ENCODE measurements around the gene CAPN5. TPM values are rescaled to one million over a fixed set of nuclear protein-coding genes. Genes with fewer than 3 reads are reported as not detected.

Gene CAPN5
- total RNA-seq, 1 experiment from 2014 or later: 22.3 TPM

DNA sequence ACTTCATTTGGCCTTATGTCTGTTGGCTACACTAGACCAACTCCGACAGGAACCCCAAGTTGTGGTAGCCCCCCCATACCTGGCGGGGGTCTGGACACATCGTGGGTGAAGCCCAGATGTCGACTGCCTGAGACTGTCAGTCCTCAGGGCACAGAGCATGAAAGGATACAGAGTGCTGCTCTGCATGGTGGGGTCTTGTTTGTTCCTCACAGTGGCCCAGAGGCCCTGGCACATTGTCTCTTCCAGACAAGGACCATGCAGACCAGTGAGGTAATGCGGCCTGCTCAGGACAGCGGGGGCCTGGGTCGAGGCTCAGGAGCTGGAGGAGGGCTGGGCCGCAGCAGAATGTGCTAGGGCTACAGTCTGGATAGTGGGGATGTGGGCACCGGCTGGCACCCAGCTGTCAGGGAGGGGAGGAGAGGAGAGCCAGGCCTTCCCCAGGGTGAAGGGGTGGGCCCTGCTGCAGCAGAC lies 14.6 kb downstream of the CAPN5 start:
- CTCF ChIA-PET: interaction anchor here (0.7 to 2.0 kb wide), 3 partner anchors 9 to 37 kb away, joined by 3 to 8 read pairs (median 3); no protein-coding TSS in a partner anchor

DNA sequence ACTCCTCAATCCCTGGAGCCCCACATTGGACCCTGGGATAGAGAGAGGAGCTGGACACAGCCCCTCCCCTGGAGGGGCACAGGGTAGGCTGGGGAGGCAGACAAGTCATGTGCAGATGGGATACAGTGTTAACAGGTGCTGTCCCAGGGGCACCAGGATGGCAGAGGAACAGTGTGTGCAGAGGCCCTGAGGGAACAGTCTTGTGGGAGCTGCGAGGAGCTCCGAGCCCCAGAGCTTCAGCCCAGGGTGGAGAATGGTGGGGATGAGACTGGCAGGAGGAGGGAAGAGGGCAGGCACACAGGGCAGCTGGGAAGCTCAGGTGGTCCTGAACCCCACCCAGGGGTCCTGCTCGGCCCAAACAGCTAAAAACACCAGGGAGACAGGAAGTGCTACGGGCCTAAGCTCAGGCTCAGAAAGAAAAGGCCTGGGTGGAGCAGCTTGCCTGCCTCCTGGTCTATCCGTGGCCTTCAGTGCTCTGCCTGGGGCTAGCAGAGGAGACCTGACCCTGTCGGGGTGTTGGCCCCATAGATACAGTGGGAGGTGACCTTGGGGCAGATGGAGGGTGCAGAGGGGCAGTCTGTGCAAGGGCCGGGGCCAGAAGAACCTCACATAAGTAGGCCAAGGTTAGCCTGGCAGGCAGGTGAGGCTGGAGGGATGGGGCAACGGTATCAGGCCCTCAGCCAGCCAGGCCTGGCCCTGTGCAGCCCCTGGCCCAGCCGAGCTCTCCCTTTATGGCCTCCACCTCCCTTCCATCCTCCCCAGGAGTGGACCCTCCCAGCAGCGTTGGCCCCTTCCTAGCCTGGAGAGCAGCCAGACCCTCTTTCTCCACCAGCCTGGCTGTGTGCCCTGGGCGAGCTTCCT lies 15.4 kb downstream of the CAPN5 start:
- BruUV-seq (replicated peaks): no TSS peak
- CTCF ChIA-PET: interaction anchor here (0.7 to 2.0 kb wide), 2 partner anchors 9 to 36 kb away, joined by 3 to 8 read pairs; no protein-coding TSS in a partner anchor
- intact Hi-C loops (cut with micrococcal nuclease; ENCODE audit: unreplicated experiment): no loop called here
- Mint-ChIP-seq H3K27ac (ENCODE audit: unreplicated experiment) (no peak overlapping the region), H3K27me3 (ENCODE audit: unreplicated experiment) (no peaks in the 10 kb centered on the region), H3K4me1 (ENCODE audit: low read depth, unreplicated experiment) (peaks cover 33% of the 10 kb centered on the region), H3K36me3 (ENCODE audit: insufficient read depth, unreplicated experiment) (no peaks in the 10 kb centered on the region), H3K9me3 (ENCODE audit: low read depth, unreplicated experiment) (no peaks in the 10 kb centered on the region), H3K4me3 (ENCODE audit: low read depth, unreplicated experiment) (no peak overlapping the region)
- no peak for TF ChIP-seq CTCF (IDR thresholded peaks at IDR 0.05; ENCODE audit: unreplicated experiment)
- DNase-seq: no peak

More for the DNA sequence above, 14.6 kb downstream of the CAPN5 start:
- Mint-ChIP-seq H3K4me1 (ENCODE audit: low read depth, unreplicated experiment) (peaks cover 30% of the 10 kb centered on the region), H3K27me3 (ENCODE audit: unreplicated experiment) (no peaks in the 10 kb centered on the region), H3K9me3 (ENCODE audit: low read depth, unreplicated experiment) (no peaks in the 10 kb centered on the region), H3K4me3 (ENCODE audit: low read depth, unreplicated experiment) (no peak overlapping the region), H3K36me3 (ENCODE audit: insufficient read depth, unreplicated experiment) (no peaks in the 10 kb centered on the region), H3K27ac (ENCODE audit: unreplicated experiment) (no peak overlapping the region)
- BruUV-seq (replicated peaks): no TSS peak
- intact Hi-C loops (cut with micrococcal nuclease; ENCODE audit: unreplicated experiment): no loop called here
- no peak for DNase-seq
- TF ChIP-seq CTCF (IDR thresholded peaks at IDR 0.05; ENCODE audit: unreplicated experiment): no peak

GRCh38 chr11:77082838-77083565 lies 16.2 kb downstream of the CAPN5 start:
- CTCF ChIA-PET: interaction anchor here (2.0 kb wide), 1 partner anchor 8 kb away, joined by 8 read pairs; no protein-coding TSS in a partner anchor
- TF ChIP-seq CTCF (IDR thresholded peaks at IDR 0.05; ENCODE audit: unreplicated experiment): no peak
- intact Hi-C loops (cut with micrococcal nuclease; ENCODE audit: unreplicated experiment): no loop called here

DNA sequence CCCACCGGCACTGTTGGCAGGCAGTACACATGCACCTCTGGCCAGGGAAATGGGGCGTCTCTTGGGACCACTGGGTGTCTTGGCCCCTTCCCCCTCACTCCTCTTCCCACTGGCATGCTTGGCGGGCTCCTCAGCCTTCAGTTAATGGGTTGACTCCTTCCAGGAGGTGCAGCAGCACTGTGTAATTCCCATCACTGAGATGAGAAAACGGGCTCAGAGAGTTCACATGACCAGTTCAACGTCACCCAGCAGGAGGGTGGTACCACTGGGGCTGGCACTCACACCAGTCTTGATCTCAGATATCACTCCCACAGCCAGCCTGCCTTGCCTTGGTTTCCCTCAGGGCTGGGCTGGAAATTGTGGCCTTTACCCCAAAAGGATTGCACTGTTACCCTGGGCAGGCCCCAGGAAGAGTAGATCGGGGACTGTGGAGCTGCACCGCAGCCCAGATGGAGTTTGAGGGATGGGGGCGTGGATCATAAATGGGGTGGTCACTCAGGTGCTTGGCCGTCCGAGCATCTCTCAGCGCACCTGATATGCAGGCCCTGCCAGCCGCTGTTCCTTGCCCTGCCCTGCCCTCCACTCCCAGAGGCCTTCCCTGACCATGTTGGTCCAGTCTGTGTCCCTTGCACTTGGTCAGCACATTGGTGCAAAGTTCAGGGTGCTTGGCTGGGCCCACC lies 16.9 kb downstream of the CAPN5 start:
- no peak for TF ChIP-seq CTCF (IDR thresholded peaks at IDR 0.05; ENCODE audit: unreplicated experiment)
- no peak overlapping the region for H3K4me3 Mint-ChIP-seq (ENCODE audit: low read depth, unreplicated experiment)
- H3K36me3 Mint-ChIP-seq (ENCODE audit: insufficient read depth, unreplicated experiment): peaks cover 10% of the 10 kb centered on the region
- H3K27ac Mint-ChIP-seq (ENCODE audit: unreplicated experiment): no peak overlapping the region
- DNase-seq: no peak
- H3K9me3 Mint-ChIP-seq (ENCODE audit: low read depth, unreplicated experiment): no peaks in the 10 kb centered on the region
- intact Hi-C loops (cut with micrococcal nuclease; ENCODE audit: unreplicated experiment): no loop called here
- no TSS peak for BruUV-seq (replicated peaks)
- H3K27me3 Mint-ChIP-seq (ENCODE audit: unreplicated experiment): no peaks in the 10 kb centered on the region
- H3K4me1 Mint-ChIP-seq (ENCODE audit: low read depth, unreplicated experiment): peaks cover 48% of the 10 kb centered on the region
- CTCF ChIA-PET: interaction anchor here (2.0 kb wide), 1 partner anchor 8 kb away, joined by 8 read pairs; no protein-coding TSS in a partner anchor

More at GRCh38 chr11:77082838-77083565, 16.2 kb downstream of the CAPN5 start:
- DNase-seq: no peak
- no peak overlapping the region for H3K4me3 Mint-ChIP-seq (ENCODE audit: low read depth, unreplicated experiment)
- no peaks in the 10 kb centered on the region for H3K27me3 Mint-ChIP-seq (ENCODE audit: unreplicated experiment)
- H3K9me3 Mint-ChIP-seq (ENCODE audit: low read depth, unreplicated experiment): no peaks in the 10 kb centered on the region
- BruUV-seq (replicated peaks): no TSS peak
- H3K27ac Mint-ChIP-seq (ENCODE audit: unreplicated experiment): no peak overlapping the region
- peaks cover 41% of the 10 kb centered on the region for H3K4me1 Mint-ChIP-seq (ENCODE audit: low read depth, unreplicated experiment)
- H3K36me3 Mint-ChIP-seq (ENCODE audit: insufficient read depth, unreplicated experiment): peaks cover 4% of the 10 kb centered on the region

Data from Calu3 (cell line).